ENCODE measurements around the gene CROCC2. TPM values are rescaled to one million over a fixed set of nuclear protein-coding genes. Genes with fewer than 3 reads are reported as not detected.

Gene CROCC2
- total RNA-seq, 6 donors from 2014 or later = 0.23 to 17.8 (median 7.6) TPM

- 92 to 93% methylated on average over 6 to 16 of the region's 18 CpGs for WGBS, 2 donors
- DNase-seq = peak; percentile 15 to 73
- H3K4me1 ChIP-seq = peaks cover 0 to 2% (median 0%) of the 10 kb centered on the region in 4 donors
Measured at GRCh38 chr2:240922245-240922981, 16.3 kb downstream of the CROCC2 start.

GRCh38 chr2:240922982-240923537 is 16.9 kb downstream of the CROCC2 start:
- TF ChIP-seq POLR2A (IDR thresholded peaks at IDR 0.05) (no peak), CTCF (IDR thresholded peaks at IDR 0.05) (no peak), POLR2AphosphoS5 (IDR thresholded peaks at IDR 0.05) (no peak), EP300 (IDR thresholded peaks at IDR 0.05) (no peak)
- WGBS, 2 donors = 74 to 79% methylated on average over 12 to 15 of the region's 15 CpGs
- Histone ChIP-seq H3K4me3 (no peak overlapping the region), H3K27ac (no peak overlapping the region), H3K9me3 (no peaks in the 10 kb centered on the region), H3K27me3 (no peaks in the 10 kb centered on the region), H3K4me1 (no peaks in the 10 kb centered on the region), H3K36me3 (no peaks in the 10 kb centered on the region)
- DNase-seq (peak in 1 of 2 donors; percentile 10), ATAC-seq (ENCODE audit: low FRiP score in 2 of 2) (no peak)

More at GRCh38 chr2:240922245-240922981, 16.3 kb downstream of the CROCC2 start:
- no peak for ATAC-seq (ENCODE audit: low FRiP score in 2 of 2)
- TF ChIP-seq POLR2AphosphoS5 (IDR thresholded peaks at IDR 0.05) (no peak), CTCF (IDR thresholded peaks at IDR 0.05) (no peak), EP300 (IDR thresholded peaks at IDR 0.05) (no peak)
- Histone ChIP-seq H3K36me3 (no peaks in the 10 kb centered on the region), H3K9me3 (no peaks in the 10 kb centered on the region), H3K27me3 (no peaks in the 10 kb centered on the region), H3K4me3 (no peak overlapping the region), H3K27ac (no peak overlapping the region)

- DNase-seq (peak; percentile 16 to 81), ATAC-seq (ENCODE audit: low FRiP score in 2 of 2) (no peak)
- H3K4me3 ChIP-seq = no peak overlapping the region
- TF ChIP-seq EP300 (IDR thresholded peaks at IDR 0.05) (no peak), POLR2A (IDR thresholded peaks at IDR 0.05) (no peak), CTCF (IDR thresholded peaks at IDR 0.05) (no peak), POLR2AphosphoS5 (IDR thresholded peaks at IDR 0.05) (no peak)
- no peaks in the 10 kb centered on the region for H3K9me3 ChIP-seq
- no peaks in the 10 kb centered on the region for H3K36me3 ChIP-seq
- H3K4me1 ChIP-seq = no peaks in the 10 kb centered on the region
- no peaks in the 10 kb centered on the region for H3K27me3 ChIP-seq
- H3K27ac ChIP-seq = no peak overlapping the region
- 88 to 94% methylated on average over 4 to 13 of the region's 14 CpGs for WGBS, 2 donors
Measured at GRCh38 chr2:240925191-240925567, 19.0 kb downstream of the CROCC2 start.

GRCh38 chr2:240925568-240926515 is 19.7 kb downstream of the CROCC2 start:
- ATAC-seq (ENCODE audit: low FRiP score in 2 of 2) (peak in 1 of 2 donors; percentile 20), DNase-seq (peak; percentile 20 to 72)
- 90% methylated on average over 26 of the region's 29 CpGs; no CpG with 5 or more reads in 1 of the 2 donors for WGBS, 2 donors
- no peaks in the 10 kb centered on the region for H3K36me3 ChIP-seq
- no peaks in the 10 kb centered on the region for H3K27me3 ChIP-seq
- no peaks in the 10 kb centered on the region for H3K4me1 ChIP-seq
- H3K4me3 ChIP-seq = no peak overlapping the region
- H3K9me3 ChIP-seq = no peaks in the 10 kb centered on the region
- TF ChIP-seq CTCF (IDR thresholded peaks at IDR 0.05) (no peak), POLR2A (IDR thresholded peaks at IDR 0.05) (no peak), POLR2AphosphoS5 (IDR thresholded peaks at IDR 0.05) (no peak), EP300 (IDR thresholded peaks at IDR 0.05) (no peak)
- H3K27ac ChIP-seq = peak overlapping the region in 1 of 4 donors; percentile 30
